ENCODE data around the gene VEZT.
A peak's percentile ranks its signal among the peaks of the same experiment; 100 is the strongest.

- TF ChIP-seq PBX3 (IDR thresholded peaks at IDR 0.05) = peak; percentile 78
- TF ChIP-seq RFX5 (IDR thresholded peaks at IDR 0.05; ENCODE audit: low read length) = no peak
- TF ChIP-seq SIN3A (IDR thresholded peaks at IDR 0.05; ENCODE audit: borderline replicate concordance, low read depth, low read length) = no peak
- TF ChIP-seq SMC3 (IDR thresholded peaks at IDR 0.05; ENCODE audit: low read depth, low read length) = no peak
- TF ChIP-seq CTCF (IDR thresholded peaks at IDR 0.05) = no peak
Measured at GRCh38 chr12:95213119-95213518, 4.5 kb upstream of the VEZT start.
